SW 1271 (cell line): Measurements from ENCODE around the gene TPRG1L.

Experiments
- DNase-seq, 2 experiments: peaks; one replicate each; lab custom pipeline; 2025; lab: John Stamatoyannopoulos, UW

Gene TPRG1L

DNA sequence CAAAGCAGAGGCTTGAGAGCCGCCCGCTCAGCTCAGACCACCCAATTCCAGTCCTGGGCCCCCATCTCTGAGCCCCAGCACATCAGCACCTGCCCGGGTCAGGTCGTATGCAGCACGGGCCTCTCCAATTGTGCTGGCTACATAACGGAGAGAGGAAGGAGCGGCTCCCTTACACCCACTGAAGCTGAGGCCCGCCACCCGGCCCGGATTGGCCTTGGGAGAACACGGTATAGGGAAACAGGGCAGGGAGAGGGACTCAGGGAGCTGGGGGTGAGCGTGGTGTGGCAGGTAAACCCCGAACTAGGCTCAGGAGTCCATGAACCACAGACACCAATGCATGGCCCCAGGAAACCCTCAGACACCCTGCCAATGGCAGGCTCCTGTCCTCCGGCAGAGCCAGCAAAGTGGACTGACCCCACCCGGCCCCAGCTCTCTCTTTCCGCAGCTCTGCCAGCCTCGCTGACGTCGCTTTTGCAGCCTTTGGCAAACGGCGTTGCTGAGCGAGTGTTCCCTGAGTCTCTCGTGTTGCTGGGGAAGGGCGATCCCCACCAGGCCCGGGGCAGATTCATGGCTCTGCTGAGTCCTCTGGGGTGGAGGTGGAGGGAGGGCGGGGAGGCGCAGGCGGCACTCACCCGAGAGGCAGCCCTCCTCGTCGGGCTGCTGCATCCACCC lies 30.0 kb upstream of the TPRG1L start:
- DNase-seq, result no peak

DNA sequence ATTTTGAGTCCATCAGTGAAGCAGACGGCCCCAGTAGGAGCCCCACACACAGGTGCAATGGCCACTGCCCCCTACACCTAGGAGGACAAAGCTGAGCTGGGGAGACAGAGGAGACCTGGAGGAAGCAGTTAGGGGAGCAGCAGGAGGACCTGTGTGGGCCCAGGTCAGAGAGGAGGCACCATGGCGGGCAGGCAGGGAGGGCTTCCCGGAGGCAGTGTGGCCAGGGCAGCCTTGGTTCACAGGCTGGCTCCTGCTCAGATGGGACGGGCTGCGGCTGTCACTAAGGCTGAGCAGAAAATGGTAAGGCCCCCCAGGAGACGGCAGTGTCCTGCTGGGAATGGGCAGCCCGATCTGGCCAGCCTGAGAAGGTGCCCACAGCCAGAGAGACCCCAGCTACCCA lies 28.9 kb upstream of the TPRG1L start:
- DNase-seq, result no peak

DNA sequence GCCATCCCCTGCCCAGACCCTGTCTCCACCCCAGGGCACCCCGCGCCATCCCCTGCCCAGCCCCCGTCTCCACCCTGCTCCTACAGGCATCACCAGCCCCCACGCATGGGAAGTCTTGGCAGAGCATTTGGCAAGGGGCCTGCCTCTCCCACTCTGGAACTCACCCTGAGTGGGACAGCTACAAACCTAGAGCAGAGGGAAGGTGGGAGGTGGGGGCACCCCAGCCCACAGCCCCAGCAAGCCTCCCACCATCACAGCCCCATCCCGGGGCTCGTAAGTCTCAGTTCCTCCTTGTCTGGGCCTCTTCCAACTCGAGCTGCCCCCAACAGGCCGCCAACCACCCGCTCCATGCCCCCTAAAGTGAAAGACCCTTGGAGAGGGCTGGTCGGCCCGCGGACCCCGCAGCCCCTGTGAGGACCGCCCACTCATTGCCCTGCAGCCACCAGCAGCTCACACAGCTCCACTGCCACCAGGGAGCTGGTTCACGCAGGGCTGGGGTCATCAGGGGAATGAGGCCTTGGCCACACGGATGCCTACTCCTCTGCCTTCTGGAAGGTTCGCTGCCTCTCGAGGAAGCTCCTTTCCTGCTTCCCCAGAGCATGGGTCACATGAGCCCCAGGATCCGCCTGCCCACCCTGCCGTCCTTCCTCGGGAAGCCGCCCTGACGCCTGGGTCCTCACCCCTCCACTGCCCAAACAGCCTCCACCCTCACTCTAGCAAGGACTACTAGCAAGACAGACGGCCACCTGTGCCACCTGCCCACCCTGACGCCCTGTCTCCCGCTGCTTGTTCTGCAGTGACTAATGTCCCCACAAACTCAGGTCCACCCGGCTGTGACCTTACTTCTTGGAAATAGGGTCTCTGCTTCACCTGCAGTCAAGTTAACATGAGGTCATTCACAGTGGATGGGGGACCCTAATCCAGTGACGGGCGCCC lies 27.9 kb upstream of the TPRG1L start:
- no peak for DNase-seq

DNA sequence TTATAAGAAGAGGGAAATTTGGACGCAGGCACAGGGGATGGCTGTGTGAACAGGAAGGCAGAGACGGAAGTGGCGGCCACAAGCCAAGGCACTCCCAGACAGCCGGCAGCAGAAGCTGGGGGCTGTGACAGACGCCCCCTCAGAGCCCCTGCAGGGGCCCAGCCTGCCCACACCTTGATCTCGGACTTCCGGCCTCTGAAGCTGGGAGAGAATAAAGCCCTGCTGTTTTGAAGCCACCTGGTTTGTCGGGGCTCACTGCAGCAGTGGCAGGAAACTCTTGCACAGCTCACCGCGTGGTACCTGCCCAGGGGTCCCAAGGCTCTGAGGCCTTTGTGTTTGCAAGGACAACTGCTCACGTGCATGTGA lies 27.2 kb upstream of the TPRG1L start:
- no peak for DNase-seq

DNA sequence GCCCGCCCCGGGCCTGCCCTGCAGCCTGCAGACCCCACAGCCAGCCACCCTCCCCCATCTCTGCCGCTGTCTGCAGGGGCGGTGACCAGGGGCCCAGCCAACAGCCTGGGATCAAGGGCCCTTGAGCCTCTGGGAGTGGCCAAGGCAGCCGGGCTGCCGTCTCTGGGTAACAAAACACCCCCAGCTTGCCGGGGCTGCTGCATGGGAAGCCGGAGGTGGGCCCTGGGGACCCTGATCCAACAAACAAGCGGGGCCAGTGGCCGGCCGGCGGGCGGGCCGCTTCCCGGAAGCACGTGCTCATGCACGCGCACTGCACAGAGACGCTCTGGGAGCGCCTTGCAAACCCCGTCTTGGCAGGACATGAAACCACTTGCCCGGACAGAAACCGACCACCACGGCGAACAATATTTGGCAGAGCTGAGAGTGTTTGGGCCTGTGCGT lies 26.7 kb upstream of the TPRG1L start:
- no peak for DNase-seq

DNA sequence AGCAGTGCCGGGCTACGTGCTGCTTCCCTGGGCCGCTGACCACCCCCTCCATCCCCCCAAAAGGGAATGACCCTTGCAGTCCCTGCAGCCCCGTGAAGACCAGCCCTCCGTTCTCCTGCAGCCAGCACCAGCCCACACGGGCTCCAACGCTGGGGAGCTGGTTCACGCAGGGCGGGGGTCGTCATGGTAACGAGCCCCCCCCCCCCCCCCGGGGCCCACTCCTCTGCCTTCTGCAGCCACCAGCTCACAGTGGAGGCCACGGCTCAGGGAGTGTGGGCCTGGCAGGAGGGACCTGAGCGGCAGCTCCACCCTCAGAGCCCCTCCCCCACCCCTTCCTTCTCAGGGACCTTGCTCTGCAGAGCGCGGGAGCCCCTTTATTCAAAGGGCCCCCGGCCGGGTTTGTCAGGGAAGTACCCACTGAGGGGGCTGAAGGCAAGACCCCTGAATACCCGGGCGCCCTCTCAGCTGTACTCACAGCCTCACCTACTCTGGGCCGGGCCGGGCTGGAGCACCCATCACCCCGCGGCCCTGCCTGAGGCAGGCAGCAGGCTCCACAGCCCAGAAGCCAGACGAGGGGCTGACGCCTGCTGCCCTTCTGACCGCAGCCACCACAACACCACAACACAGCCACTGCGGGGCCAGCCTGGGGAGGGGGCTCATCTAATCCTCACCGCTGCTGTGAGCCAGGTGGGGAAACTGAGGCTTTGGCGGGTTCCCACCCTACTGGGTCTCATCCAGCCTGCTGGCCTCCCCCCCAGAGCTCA lies 26.1 kb upstream of the TPRG1L start:
- DNase-seq, result no peak

DNA sequence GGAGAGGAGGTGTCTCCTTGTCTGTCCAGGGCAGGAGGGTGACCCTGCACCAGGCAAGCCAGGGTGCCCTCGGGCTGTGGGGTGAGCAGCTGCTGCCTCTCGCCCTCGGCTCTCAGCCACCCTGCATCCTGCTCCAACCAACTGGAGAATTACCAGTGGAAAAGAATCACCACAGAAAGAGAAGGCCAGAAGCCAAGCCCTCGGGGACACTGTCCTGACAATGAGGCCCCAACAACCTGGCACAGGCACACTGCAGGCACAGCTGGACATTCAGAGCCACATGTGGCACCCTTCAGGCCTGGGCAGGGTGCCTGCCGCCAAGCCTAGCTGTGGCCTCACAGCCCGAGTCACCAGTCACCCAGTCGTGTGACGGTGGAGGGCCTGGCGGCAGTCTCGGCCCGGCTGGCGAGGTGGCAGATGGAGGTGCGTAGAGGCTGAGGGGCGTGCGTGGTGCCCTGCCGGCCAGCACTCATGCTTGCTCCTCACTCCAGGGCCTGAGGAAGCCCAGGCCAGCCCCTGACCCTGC lies 25.5 kb upstream of the TPRG1L start:
- DNase-seq, result no peak

DNA sequence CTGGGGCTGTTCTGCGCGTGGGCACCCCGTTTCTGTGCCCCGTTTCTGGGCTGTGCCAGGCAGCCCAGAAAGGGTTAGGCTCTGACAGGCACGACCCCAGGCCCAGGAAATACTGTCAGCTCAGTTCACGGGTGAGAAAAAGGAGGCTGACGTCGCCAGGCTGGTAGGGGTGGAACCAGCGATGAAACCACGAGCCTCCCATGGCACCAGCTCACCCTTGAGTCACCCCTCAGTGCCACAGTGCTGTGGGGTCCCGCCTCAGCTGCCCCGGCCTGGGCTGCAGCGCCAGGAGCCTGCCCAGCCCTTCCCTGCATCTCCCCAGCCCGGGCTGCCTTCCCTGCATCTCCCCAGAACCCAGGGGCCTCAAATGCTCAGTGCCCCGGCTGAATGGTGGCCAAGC lies 25.0 kb upstream of the TPRG1L start:
- DNase-seq, result no peak

DNA sequence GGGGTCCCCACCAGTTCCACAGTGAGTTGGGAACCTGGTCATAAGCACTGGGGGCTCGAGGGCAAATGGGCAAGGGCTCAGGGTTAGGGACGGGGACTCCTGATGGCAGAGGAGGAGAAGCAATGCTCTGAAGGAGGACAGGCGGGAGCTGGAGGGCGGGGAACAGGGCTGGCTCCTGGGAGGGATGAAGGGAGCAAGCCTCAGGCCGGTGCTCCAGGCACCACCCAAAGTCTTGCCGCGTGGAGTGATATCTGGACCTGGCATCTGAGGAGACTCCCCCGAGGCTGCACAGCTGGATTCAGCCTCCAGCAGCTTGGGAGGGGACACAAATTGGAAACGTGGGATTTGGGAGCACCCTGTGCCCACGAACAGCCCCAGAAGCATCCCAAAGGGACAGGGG lies 24.5 kb upstream of the TPRG1L start:
- DNase-seq, result no peak

DNA sequence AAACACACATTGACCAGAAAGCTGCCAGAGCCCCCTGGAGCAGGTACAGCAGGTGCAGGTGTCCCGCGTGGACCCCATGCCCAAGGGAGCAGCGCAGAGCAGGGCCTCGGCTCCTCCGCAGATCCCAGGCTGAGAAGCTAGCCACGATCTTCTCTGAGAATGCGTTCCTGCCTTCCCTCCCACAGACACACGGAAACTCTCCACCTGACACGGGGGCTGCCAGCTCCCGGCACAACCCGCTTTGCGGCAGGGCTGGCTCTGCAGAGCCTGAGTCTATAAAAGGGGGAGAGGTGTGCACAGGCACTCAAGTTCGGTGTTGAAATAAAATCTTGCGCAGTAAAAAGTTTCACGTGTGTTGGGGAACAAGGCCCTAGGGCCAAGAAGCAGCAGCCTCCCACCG lies 23.1 kb upstream of the TPRG1L start:
- DNase-seq, result no peak

DNA sequence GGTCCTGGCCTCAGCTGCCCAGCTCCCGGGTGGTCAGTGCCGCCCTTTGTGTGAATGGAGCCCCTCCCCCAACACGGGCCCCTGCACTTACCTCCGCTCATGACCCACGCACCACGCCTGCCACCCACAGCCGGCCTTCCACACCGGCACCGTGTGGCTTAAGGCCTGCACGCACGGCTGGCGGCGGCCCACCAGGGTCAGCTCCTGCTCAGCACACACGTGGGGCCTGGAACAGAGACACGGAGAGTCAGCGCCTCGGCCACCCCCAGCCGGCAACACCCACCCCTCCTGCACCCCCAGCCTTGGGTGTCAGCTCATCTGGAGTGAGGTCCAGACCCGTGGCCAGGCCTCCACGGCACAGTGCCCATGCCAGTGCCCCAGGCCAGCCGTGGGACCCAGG lies 22.4 kb upstream of the TPRG1L start:
- no peak for DNase-seq

DNA sequence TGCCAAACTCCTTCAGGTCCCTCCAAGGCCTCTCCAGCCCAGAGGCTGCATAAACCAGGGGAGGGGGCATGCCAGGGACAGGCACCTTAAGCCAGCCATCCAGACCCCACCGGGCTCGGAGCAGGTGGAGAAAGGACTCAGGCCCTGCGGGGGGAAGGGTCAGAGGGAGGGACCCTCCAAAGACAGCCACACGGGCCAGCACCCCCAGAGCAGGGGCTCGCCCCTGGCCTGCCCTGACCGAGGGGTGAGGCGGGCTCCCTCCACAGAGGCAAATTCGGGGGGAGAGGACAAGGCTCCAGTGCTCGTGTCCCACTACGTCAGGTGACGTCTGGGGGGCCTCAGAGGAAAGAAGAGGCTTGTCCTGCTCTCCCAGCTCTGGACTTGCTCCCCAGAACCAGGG lies 21.7 kb upstream of the TPRG1L start:
- DNase-seq, result no peak

DNA sequence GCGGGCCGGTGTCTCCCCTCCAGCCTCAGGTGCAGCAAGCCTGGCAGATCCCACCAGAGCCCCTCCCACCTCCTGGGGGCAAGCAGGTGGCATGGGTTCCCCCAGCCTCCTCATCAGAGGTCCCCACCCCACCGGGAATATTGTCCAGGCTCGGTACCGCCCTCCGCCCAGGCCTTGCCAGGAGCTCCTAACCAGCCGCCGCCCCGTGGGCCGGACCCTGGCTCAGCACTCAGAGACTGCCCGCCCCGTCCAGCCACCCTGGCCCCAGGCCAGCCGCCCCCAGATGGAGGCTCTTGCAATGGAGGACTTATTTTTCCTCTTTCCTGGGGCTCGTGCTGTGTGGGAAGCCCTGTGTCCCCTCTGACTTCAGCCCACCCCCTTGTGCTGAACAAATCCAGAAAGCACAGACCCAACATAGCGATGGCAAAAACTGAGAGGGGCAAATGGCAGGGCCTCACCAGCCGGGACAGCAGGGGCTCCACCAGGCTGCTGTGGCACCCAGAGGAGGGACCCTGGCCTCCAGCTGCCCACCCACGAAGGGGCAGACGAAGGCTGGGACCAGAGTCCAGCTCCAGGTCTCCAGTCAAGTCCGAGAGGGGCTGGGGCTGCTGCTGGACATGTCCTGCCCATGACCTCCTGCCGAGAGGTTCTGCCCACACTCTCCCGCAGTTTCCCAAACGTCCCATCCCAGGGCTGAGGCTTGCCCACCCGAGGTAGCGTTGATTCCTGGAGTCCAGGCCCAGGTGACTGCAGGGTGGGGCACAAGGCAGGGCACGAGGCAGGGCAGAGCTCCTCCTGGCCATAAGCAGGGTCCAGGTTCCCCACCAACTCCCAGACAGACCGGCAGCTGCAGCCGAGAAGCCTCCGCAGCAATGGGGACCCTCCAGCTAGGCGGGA lies 21.0 kb upstream of the TPRG1L start:
- DNase-seq, result no peak

DNA sequence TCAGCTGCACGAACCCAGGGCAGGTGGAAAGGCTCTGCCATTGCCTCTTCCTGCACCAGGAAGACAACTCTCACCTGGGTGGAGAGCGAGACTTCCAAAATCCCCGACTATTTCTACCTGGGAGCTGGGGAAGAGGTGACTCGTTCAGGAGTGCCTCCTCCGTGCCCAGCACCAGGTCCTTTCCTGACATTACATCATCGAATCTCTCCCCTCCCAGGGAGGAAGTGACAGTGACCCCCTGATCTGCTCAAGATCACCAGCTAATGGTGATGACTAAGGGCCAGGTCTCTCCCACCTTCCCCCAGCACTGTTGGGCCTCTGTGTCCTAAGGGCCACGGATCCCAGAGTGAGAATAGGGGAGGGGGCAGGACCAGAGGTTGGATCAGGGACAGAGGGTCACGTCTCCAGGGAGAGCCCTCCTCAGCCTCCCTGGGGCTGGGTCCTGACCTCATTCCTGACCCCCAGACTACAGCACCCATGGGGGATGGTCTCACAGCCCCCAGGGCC lies 20.3 kb upstream of the TPRG1L start:
- no peak for DNase-seq

DNA sequence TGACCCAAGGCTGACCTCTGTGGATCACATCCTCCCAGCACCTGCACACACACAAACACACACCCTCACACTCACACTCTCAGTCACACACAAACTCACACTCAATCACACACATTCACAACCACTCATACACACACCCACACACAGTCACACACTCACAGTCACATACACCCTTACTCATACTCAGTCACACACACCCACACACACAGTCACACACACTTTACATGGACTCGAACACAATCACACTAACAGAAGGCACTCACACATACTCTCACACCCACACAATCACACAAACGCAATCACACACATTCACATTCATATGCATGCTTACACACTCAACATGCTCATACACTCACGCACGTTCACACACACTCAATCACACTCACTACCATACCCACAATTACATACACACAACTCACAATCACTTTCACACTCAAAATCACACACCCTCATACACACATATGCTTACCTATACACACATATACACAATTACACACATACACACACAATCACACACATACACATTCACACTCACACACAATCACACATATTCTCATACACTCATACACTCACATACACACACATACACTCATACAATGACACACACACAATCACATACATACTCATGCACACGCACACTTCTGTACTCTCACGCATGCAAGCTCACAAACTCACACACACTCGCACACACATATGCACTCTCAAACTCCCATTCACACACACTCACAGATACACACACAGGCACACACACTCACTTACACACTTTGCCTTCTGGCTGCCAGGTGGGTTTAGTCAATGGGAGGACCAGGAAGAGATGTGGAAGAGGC lies 19.6 kb upstream of the TPRG1L start:
- DNase-seq, result no peak

DNA sequence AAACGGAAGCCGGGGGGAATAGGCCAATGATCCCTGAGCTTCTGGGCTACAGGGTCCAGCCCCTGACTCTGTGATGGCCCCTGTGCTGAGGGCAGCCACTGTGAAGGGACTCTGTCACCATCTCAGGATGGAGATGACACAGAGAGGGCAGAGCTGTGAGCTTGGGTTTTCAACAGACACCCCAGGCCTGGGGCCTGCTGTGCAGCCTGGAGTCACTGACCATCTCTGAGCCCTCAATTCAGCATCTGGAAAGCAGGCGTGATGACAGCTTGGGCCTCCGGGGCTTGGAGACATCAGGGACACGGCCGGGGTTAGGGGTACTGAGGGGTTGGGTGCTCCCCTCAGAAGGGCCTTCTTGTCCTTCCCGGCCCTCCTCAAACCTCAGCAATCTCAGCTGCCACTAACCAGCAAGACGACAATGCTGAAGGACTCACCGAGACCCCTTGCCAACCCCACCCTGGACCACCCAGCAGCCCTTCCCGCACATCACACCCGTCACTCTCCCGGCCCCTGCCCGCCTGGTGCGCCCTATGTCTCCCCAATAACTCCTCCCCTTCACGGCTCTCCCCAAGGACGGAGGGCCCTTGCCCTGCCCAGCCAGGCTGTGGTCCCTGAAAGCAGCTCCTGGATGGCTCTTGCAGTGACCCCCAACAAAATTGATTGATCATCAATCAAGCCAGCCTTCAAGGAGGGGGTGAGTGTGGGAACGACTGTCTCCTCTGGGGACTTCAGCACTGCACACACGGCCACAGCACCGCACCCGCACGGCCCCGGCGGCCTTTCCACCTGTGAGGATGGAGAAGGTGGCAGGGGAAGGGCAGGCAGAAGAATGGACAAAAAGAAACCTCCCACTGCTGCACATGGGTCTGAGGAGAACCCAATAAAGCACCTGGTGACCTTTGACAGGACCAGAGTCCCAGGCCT lies 17.8 kb upstream of the TPRG1L start:
- no peak for DNase-seq

DNA sequence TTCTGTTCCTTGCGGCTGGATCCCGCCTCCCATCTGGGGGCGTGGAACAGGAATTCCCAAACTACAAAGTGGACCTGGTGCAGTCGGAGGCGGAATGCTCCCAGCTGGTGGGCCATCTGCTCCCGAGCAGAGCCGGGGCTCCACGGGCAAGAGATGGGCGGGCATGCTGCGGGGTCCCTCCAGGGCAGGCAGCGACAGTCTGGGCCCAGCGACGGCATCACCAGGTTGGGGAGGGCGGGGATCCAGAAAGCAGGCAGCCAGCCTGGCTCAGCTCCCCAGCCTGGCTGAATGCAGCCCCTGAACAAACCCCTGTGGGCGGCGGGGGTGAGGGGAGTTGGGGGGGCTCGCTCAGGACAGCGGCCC lies 17.1 kb upstream of the TPRG1L start:
- DNase-seq, result no peak

DNA sequence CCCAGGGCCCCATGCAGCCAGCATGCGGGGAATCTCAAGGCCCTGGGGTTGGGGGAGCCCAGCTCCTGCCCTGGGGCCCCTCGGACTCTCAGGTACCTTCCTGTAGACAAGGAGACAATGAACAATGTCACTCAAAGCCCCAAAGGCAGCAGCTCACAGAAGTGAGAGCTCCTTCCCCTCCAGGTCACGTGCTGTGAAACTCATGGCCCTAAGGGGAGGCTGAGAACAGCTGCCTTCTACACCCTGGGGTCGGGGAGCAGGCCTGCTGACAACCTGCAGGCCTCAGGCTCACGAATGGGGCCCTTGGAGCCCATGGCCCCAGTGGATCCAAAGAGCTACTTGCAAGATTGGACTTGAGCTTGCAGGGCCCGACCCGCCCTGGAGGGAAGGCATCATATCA lies 16.7 kb upstream of the TPRG1L start:
- no peak for DNase-seq

DNA sequence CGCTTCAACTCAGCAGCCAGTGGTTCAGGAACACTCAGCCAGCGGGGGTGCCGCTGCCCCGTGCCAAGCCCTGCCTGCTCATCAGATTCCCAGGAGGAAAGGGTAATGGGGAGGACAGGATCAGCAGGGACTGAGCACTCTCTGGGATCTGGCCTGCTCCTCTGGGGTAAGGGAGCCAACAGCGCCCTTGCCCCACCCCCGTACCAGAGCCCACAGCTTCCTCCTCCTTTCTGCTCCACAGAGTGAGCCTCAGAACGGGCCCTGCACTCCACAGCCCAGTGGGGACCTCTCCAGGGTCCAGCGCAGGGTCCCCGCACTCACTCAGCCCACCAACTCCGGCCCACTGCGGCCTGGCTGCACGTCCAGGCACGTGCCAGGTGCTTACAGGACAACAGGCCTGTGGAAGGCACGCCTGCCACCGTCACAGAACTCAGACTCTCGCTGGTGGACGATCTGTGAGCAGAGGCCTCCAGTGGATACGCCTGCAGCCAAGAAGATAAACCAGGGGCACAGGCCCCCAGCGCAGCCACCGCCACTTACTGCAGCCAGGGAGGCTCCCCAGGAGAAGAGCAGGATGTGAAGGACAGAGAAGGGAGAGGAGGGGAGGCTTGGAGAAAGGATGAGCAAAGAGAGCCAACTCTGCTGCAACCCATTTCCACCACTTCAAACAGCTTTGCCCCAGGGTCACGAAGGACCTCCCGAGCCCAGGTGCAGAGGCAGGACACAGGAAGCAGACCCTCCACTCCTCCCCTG lies 15.6 kb upstream of the TPRG1L start:
- no peak for DNase-seq
